H1 (cell line): ENCODE data around the gene ACTR3C. TPM values are rescaled to one million over a fixed set of nuclear protein-coding genes. Genes with fewer than 3 reads are reported as not detected.
"Not testable (repeated sequence)": the region's sequence is repeated elsewhere in the genome, so short reads cannot be mapped to it uniquely, and the experiment has no call there.

ENCODE experiments used
- CTCF ChIA-PET: fragments of 300-600 bp; sonication (Branson Sonifier 250); formaldehyde crosslinking; loops from one replicate; lab custom pipeline; 2021; ENCODE audit not compliant: partially characterized antibody; lab: Charles Lee
- POLR2A ChIA-PET: fragments of 300-600 bp; sonication (Branson Sonifier 250); formaldehyde crosslinking; loops from one replicate; lab custom pipeline; 2021; ENCODE audit warnings: inconsistent platforms; ENCODE audit not compliant: partially characterized antibody; lab: Charles Lee
- DNase-seq, 2 experiments: peaks; one replicate each; pipeline versions ENCODE4 v3.0.0 to v3.0.0-alpha.2; 2010 to 2022; ENCODE audit warnings: low spot score in 2 of 2, low read depth in 1 of 2, mixed read lengths in 1 of 2
- FAIRE-seq: peaks from 2 replicates; lab custom pipeline; 2011; peaks lifted over from hg19 to GRCh38; lab: Jason Lieb, UNC
- H2AFZ ChIP-seq: 2 replicates; pipeline ENCODE4 v1.8.1; 2012; ENCODE audit warnings: low read length, inconsistent platforms
- H2AK5ac ChIP-seq: 2 replicates; pipeline ENCODE4 v1.6.1; 2013; ENCODE audit warnings: low read depth, low read length
- H2BK120ac ChIP-seq: replicated peaks from 2 replicates; pipeline ENCODE3; 2013; ENCODE audit warnings: low read depth, low read length, inconsistent platforms
- H2BK12ac ChIP-seq: 2 replicates; pipeline ENCODE4 v1.6.1; 2013; ENCODE audit warnings: low read depth, low read length
- H2BK15ac ChIP-seq: 2 replicates; pipeline ENCODE4 v1.6.1; 2013; ENCODE audit warnings: low read length
- H2BK20ac ChIP-seq: 2 replicates; pipeline ENCODE4 v1.6.1; 2013; ENCODE audit warnings: low read length
- H2BK5ac ChIP-seq: 2 replicates; pipeline ENCODE4 v1.6.1; 2013; ENCODE audit warnings: low read depth, low read length
- H3K14ac ChIP-seq: 2 replicates; pipeline ENCODE4 v1.6.1; 2013; ENCODE audit warnings: inconsistent platforms; ENCODE audit not compliant: insufficient read length
- H3K18ac ChIP-seq: 2 replicates; pipeline ENCODE4 v1.6.1; 2013; ENCODE audit warnings: low read length; ENCODE audit errors: extremely low read depth
- H3K23ac ChIP-seq: 2 replicates; pipeline ENCODE4 v1.6.1; 2013; ENCODE audit warnings: inconsistent platforms; ENCODE audit not compliant: insufficient read length
- H3K23me2 ChIP-seq: 2 replicates; pipeline ENCODE4 v1.6.1; 2013; ENCODE audit warnings: low read depth, low read length
- H3K27ac ChIP-seq: 2 replicates; pipeline ENCODE4 v1.6.1; 2011; ENCODE audit warnings: low read depth, low read length, inconsistent platforms
- H3K27me3 ChIP-seq, 4 experiments: replicated peaks in 1 of 4; 1 replicate in 1 of 4; 2 replicates in 3 of 4; pipeline versions ENCODE4 v1.6.1 to v1.8.1; 2011 to 2013; ENCODE audit warnings: low read length in 3 of 4, mild to moderate bottlenecking in 3 of 4, inconsistent platforms in 2 of 4, mixed read lengths in 2 of 4, moderate library complexity in 1 of 4; ENCODE audit not compliant: control insufficient read depth in 3 of 4, insufficient read depth in 3 of 4; ENCODE audit errors: extremely low read depth in 1 of 4
- H3K36me3 ChIP-seq, 4 experiments: 2 replicates each; pipeline versions ENCODE4 v1.6.1 to v1.8.1; 2011 to 2013; ENCODE audit warnings: mild to moderate bottlenecking in 4 of 4, low read length in 3 of 4, moderate library complexity in 2 of 4, control low read depth in 1 of 4, inconsistent platforms in 1 of 4; ENCODE audit not compliant: insufficient read depth in 4 of 4, control insufficient read depth in 2 of 4
- H3K4ac ChIP-seq: replicated peaks from 2 replicates; pipeline ENCODE3; 2013; ENCODE audit warnings: low read length, low read depth, mixed read lengths, inconsistent platforms; ENCODE audit not compliant: insufficient read length
- H3K4me1 ChIP-seq, 4 experiments: replicated peaks in 1 of 4; 1 replicate in 1 of 4; 2 replicates in 3 of 4; pipeline versions ENCODE4 v1.6.1 to v1.8.1; 2011 to 2013; ENCODE audit warnings: low read length in 3 of 4, inconsistent platforms in 2 of 4, mixed read lengths in 1 of 4; ENCODE audit not compliant: insufficient read depth in 4 of 4, control insufficient read depth in 3 of 4
- H3K4me2 ChIP-seq, 2 experiments: 2 replicates each; pipeline versions ENCODE4 v1.6.1 to v1.8.1; 2011 to 2013; ENCODE audit warnings: low read depth in 2 of 2, low read length in 2 of 2, control low read depth in 1 of 2, inconsistent platforms in 1 of 2, mild to moderate bottlenecking in 1 of 2; ENCODE audit not compliant: insufficient read depth in 1 of 2
- H3K4me3 ChIP-seq, 4 experiments: fragments of 200-600, 300-600 bp in 1 of 4; sonication (generic), shearing (Covaris generic), sonication (Bioruptor Twin) in 1 of 4; 2 replicates each; pipeline versions ENCODE4 v1.5.1 to v1.8.1; 2011 to 2016; ENCODE audit warnings: low read length in 4 of 4, low read depth in 3 of 4, control low read depth in 2 of 4, inconsistent platforms in 2 of 4, mild to moderate bottlenecking in 2 of 4, mixed read lengths in 1 of 4, moderate library complexity in 1 of 4; ENCODE audit not compliant: insufficient read depth in 2 of 4; ENCODE audit errors: extremely low read depth in 1 of 4
- H3K56ac ChIP-seq: replicated peaks from 2 replicates; pipeline ENCODE3; 2013; ENCODE audit warnings: low read depth, mild to moderate bottlenecking, mixed read lengths, low read length, inconsistent platforms; ENCODE audit not compliant: insufficient read length
- H3K79me1 ChIP-seq: 2 replicates; pipeline ENCODE4 v1.6.1; 2013; ENCODE audit warnings: low read depth, low read length, control low read depth
- H3K79me2 ChIP-seq, 2 experiments: 2 replicates each; pipeline versions ENCODE4 v1.6.1 to v1.8.1; 2012 to 2013; ENCODE audit warnings: low read length in 2 of 2, mild to moderate bottlenecking in 2 of 2, inconsistent platforms in 1 of 2; ENCODE audit not compliant: insufficient read depth in 2 of 2, control insufficient read depth in 1 of 2
- H3K9ac ChIP-seq, 4 experiments: replicated peaks in 1 of 4; 1 replicate in 1 of 4; 2 replicates in 3 of 4; pipeline versions ENCODE4 v1.6.1 to v1.8.1; 2011 to 2013; ENCODE audit warnings: low read depth in 3 of 4, low read length in 3 of 4, control low read depth in 2 of 4, mild to moderate bottlenecking in 2 of 4, moderate library complexity in 2 of 4, inconsistent platforms in 1 of 4; ENCODE audit errors: extremely low read depth in 1 of 4
- H3K9me3 ChIP-seq, 2 experiments: 2 replicates each; pipeline versions ENCODE4 v1.6.1 to v1.8.1; 2012 to 2013; ENCODE audit warnings: mild to moderate bottlenecking in 2 of 2, moderate library complexity in 2 of 2, control low read depth in 1 of 2, inconsistent platforms in 1 of 2, low read depth in 1 of 2, low read length in 1 of 2, mixed read lengths in 1 of 2; ENCODE audit not compliant: insufficient read depth in 2 of 2
- H4K20me1 ChIP-seq, 2 experiments: replicated peaks in 1 of 2; 2 replicates each; pipeline versions ENCODE3 to v1.8.1; 2011 to 2013; ENCODE audit warnings: inconsistent platforms in 2 of 2, low read length in 2 of 2, mild to moderate bottlenecking in 1 of 2; ENCODE audit not compliant: insufficient read depth in 2 of 2, control insufficient read depth in 1 of 2
- H4K5ac ChIP-seq: 2 replicates; pipeline ENCODE4 v1.6.1; 2013; ENCODE audit warnings: low read length, low read depth, mixed read lengths, inconsistent platforms; ENCODE audit not compliant: insufficient read length
- H4K8ac ChIP-seq: 2 replicates; pipeline ENCODE4 v1.8.0; 2013; ENCODE audit warnings: mild to moderate bottlenecking, moderate library complexity, low read length, inconsistent platforms; ENCODE audit not compliant: insufficient read depth; ENCODE audit errors: extremely low read depth
- H4K91ac ChIP-seq: replicated peaks from 2 replicates; pipeline ENCODE3; 2013; ENCODE audit warnings: low read length, mixed read lengths, inconsistent platforms; ENCODE audit not compliant: insufficient read length
- CTCF ChIP-seq, 3 experiments: IDR thresholded peaks; 1 replicate in 2 of 3; 2 replicates in 1 of 3; pipeline versions ENCODE4 v1.5.1 to v1.6.1; 2011; ENCODE audit warnings: low read length in 3 of 3, mild to moderate bottlenecking in 3 of 3, inconsistent platforms in 2 of 3, low read depth in 1 of 3, moderate library complexity in 1 of 3; ENCODE audit not compliant: insufficient read depth in 1 of 3; ENCODE audit errors: control extremely low read depth in 1 of 3
- RAD21 ChIP-seq, 2 experiments: IDR thresholded peaks in 1 of 2; conservative IDR thresholded peaks in 1 of 2; 2 replicates each; pipeline ENCODE4 v1.6.1; 2011; ENCODE audit warnings: low read depth in 2 of 2, low read length in 2 of 2, improper control_type of control experiment in 1 of 2, inconsistent platforms in 1 of 2, mild to moderate bottlenecking in 1 of 2, moderate library complexity in 1 of 2
- WGBS, 2 experiments: shearing (Covaris generic) in 1 of 2; methylation state at CpG; one replicate each; pipeline versions ENCODE4 v1.1.6 to v1.1.7; 2013 to 2015; ENCODE audit warnings: low lambda C conversion rate in 2 of 2, mixed read lengths in 2 of 2, inconsistent platforms in 1 of 2, low coverage in 1 of 2, missing lambda C conversion rate in 1 of 2; ENCODE audit not compliant: insufficient replicate concordance in 2 of 2, insufficient coverage in 1 of 2, insufficient read length in 1 of 2; ENCODE audit errors: extremely low coverage in 1 of 2, missing lambda C conversion rate in 1 of 2; 5-methylcytosine and 5-hydroxymethylcytosine counted together
- polyA plus RNA-seq, 7 experiments: library from polyadenylated mRNA; depleted of rRNA in 3 of 7; stranded (reverse) in 5 of 7; unstranded in 2 of 7; fragments of >200 nt in 5 of 7; fragments of 200-250 nt in 2 of 7; gene quantifications; 1 replicate in 5 of 7; 2 replicates in 1 of 7; 4 replicates in 1 of 7; pipeline versions ENCODE4 v1.2.1 to v1.2.3, GENCODE V29; 2011 to 2013; ENCODE audit warnings: missing spikeins in 2 of 7, mixed read lengths in 2 of 7
- total RNA-seq: library from RNA; stranded (reverse); fragmentation: NEBNext Ultra II Directional; extraction: Animal tissue kit (Norgen Biotek cat#: 25700); gene quantifications from 2 replicates; pipeline ENCODE4 v1.2.1, GENCODE V29; 2021

ACTR3C gene
- total and polyA plus RNA-seq, 2 of the 8 experiments (the other 6 are each of a cell fraction or from before 2014, with no cell fraction given): 1.5 TPM; not detected in 1

- H3K36me3 ChIP-seq, H3K9ac ChIP-seq, H3K27ac ChIP-seq, H2AFZ ChIP-seq, H3K4me2 ChIP-seq, H3K79me1 ChIP-seq, H3K27me3 ChIP-seq, H3K9me3 ChIP-seq, H3K4ac ChIP-seq, H4K91ac ChIP-seq, H3K14ac ChIP-seq, H4K5ac ChIP-seq, H2BK20ac ChIP-seq, H2BK15ac ChIP-seq, H3K23me2 ChIP-seq, H3K4me3 ChIP-seq, H3K79me2 ChIP-seq, H2BK120ac ChIP-seq, DNase-seq, H2BK5ac ChIP-seq, H3K18ac ChIP-seq, H3K56ac ChIP-seq, POLR2A ChIA-PET, H2AK5ac ChIP-seq, H2BK12ac ChIP-seq, H3K4me1 ChIP-seq, H3K23ac ChIP-seq, H4K20me1 ChIP-seq, H4K8ac ChIP-seq: not testable (repeated sequence)
- peak; percentile 90 for FAIRE-seq
- TF ChIP-seq RAD21 (IDR thresholded peaks at IDR 0.05 in 1 of 2, conservative IDR thresholded peaks at IDR 0.05 in 1 of 2; ENCODE audit: low read depth in 2 of 2, low read length in 2 of 2): peak; percentile 65 to 67
- peak; percentile 44 to 53 (median 48) for TF ChIP-seq CTCF (IDR thresholded peaks at IDR 0.05; ENCODE audit: control extremely low read depth in 1 of 3, insufficient read depth in 1 of 3, low read depth in 1 of 3, low read length in 3 of 3)
- CTCF ChIA-PET: interaction anchor here (0.6 to 2.4 kb wide), 17 partner anchors 10 to 469 kb away, joined by 3 to 6 read pairs (median 4); no protein-coding TSS in a partner anchor
- WGBS, 2 experiments: 49% methylated on average over 16 of the region's 16 CpGs; no CpG with 5 or more reads in 1 of the 2 experiments
These were observed 37.2 kb downstream of the ACTR3C start for GRCh38 chr7:150285849-150286754.
